OCI-LY1 (cell line): Measurements from ENCODE around the gene DMD.

Source experiments
- H2AFZ ChIP-seq: fragments of 200-600 bp; sonication (generic), shearing (Covaris generic); 2 replicates; pipeline ENCODE4 v1.6.0; 2014; ENCODE audit warnings: antibody characterized with exemption, mild to moderate bottlenecking, low read length
- H3F3A ChIP-seq: fragments of 200-600 bp; sonication (generic), shearing (Covaris generic); 2 replicates; pipeline ENCODE4 v1.6.0; 2014; ENCODE audit warnings: mild to moderate bottlenecking, antibody characterized with exemption, low read length, moderate library complexity; ENCODE audit not compliant: insufficient read depth
- H3K27ac ChIP-seq: fragments of 200-600 bp; sonication (generic); 2 replicates; pipeline ENCODE4 v1.5.1; 2014; ENCODE audit warnings: low read length, mixed run types, mild to moderate bottlenecking, low read depth; ENCODE audit not compliant: poor library complexity, severe bottlenecking
- H3K27me3 ChIP-seq: fragments of 200-600 bp; sonication (generic); 2 replicates; pipeline ENCODE4 v1.6.0; 2014; ENCODE audit warnings: antibody characterized with exemption, mild to moderate bottlenecking, low read length, moderate library complexity; ENCODE audit not compliant: insufficient read depth
- H3K36me3 ChIP-seq: fragments of 200-600 bp; sonication (generic); 2 replicates; pipeline ENCODE4 v1.6.1; 2014; ENCODE audit warnings: mild to moderate bottlenecking, antibody characterized with exemption, low read length, moderate library complexity, mixed read lengths; ENCODE audit not compliant: insufficient read depth
- H3K4me1 ChIP-seq: fragments of 200-600 bp; sonication (generic); 2 replicates; pipeline ENCODE4 v1.5.1; 2014; ENCODE audit warnings: mild to moderate bottlenecking, low read length, moderate library complexity; ENCODE audit not compliant: insufficient read depth, severe bottlenecking
- H3K4me2 ChIP-seq: fragments of 200-600 bp; sonication (generic), shearing (Covaris generic); 2 replicates; pipeline ENCODE4 v1.6.1; 2014; ENCODE audit warnings: low read length
- H3K4me3 ChIP-seq: fragments of 200-600 bp; sonication (generic); 2 replicates; pipeline ENCODE4 v1.5.1; 2014; ENCODE audit warnings: low read length, low read depth, mild to moderate bottlenecking, mixed read lengths; ENCODE audit not compliant: poor library complexity, severe bottlenecking
- H3K79me2 ChIP-seq: fragments of 200-600 bp; shearing (Covaris generic); 2 replicates; pipeline ENCODE4 v1.6.1; 2016; ENCODE audit warnings: mixed run types, low read length, mixed read lengths; ENCODE audit not compliant: insufficient read depth
- H3K9ac ChIP-seq: fragments of 200-600 bp; sonication (generic), shearing (Covaris generic); 2 replicates; pipeline ENCODE4 v1.6.1; 2014; ENCODE audit warnings: mild to moderate bottlenecking, low read length, mixed read lengths
- H3K9me2 ChIP-seq: fragments of 200-600 bp; sonication (generic), shearing (Covaris generic); 2 replicates; pipeline ENCODE4 v1.6.1; 2014; ENCODE audit warnings: low read depth, mild to moderate bottlenecking, low read length, mixed read lengths
- H3K9me3 ChIP-seq: fragments of 200-600 bp; shearing (Covaris generic); 2 replicates; pipeline ENCODE4 v1.6.1; 2014; ENCODE audit warnings: low read length, mixed read lengths
- H4K20me1 ChIP-seq: fragments of 200-600 bp; sonication (generic), shearing (Covaris generic); 2 replicates; pipeline ENCODE4 v1.6.0; 2016; ENCODE audit warnings: mild to moderate bottlenecking, low read length; ENCODE audit not compliant: insufficient read depth
- EZH2 ChIP-seq: fragments of 200-600 bp; sonication (generic), shearing (Covaris generic); IDR thresholded peaks from 2 replicates; pipeline ENCODE4 v1.8.0; 2017; ENCODE audit warnings: borderline replicate concordance, mixed run types, mild to moderate bottlenecking, antibody characterized with exemption, low read length, moderate library complexity, mixed read lengths
- TF ChIP-seq, protein P1 (sequence below): fragments of 200-600 bp; sonication (generic), shearing (Covaris generic); IDR thresholded peaks from 2 replicates; pipeline ENCODE4 v1.5.1; 2017; ENCODE audit warnings: mild to moderate bottlenecking, antibody characterized with exemption, low read length, moderate library complexity, mixed read lengths

Gene DMD

GRCh38 chrX:31679861-31680260, 1531.5 kb downstream of the DMD start:
- no peak overlapping the region for H3K27ac ChIP-seq
- H3K27me3 ChIP-seq, result no peaks in the 10 kb centered on the region
- no peak overlapping the region for H3K9ac ChIP-seq
- H3K79me2 ChIP-seq, result no peaks in the 10 kb centered on the region
- TF ChIP-seq EZH2, result no peak
- TF ChIP-seq, protein P1, sequence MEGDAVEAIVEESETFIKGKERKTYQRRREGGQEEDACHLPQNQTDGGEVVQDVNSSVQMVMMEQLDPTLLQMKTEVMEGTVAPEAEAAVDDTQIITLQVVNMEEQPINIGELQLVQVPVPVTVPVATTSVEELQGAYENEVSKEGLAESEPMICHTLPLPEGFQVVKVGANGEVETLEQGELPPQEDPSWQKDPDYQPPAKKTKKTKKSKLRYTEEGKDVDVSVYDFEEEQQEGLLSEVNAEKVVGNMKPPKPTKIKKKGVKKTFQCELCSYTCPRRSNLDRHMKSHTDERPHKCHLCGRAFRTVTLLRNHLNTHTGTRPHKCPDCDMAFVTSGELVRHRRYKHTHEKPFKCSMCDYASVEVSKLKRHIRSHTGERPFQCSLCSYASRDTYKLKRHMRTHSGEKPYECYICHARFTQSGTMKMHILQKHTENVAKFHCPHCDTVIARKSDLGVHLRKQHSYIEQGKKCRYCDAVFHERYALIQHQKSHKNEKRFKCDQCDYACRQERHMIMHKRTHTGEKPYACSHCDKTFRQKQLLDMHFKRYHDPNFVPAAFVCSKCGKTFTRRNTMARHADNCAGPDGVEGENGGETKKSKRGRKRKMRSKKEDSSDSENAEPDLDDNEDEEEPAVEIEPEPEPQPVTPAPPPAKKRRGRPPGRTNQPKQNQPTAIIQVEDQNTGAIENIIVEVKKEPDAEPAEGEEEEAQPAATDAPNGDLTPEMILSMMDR, result no peak
- H2AFZ ChIP-seq, result no peak overlapping the region
- H3K9me2 ChIP-seq, result no peaks in the 10 kb centered on the region
- H4K20me1 ChIP-seq, result no peaks in the 10 kb centered on the region
- H3K9me3 ChIP-seq, result no peaks in the 10 kb centered on the region
- H3F3A ChIP-seq, result no peaks in the 10 kb centered on the region
- no peak overlapping the region for H3K4me2 ChIP-seq
- no peaks in the 10 kb centered on the region for H3K36me3 ChIP-seq
- H3K4me3 ChIP-seq, result no peak overlapping the region
- no peaks in the 10 kb centered on the region for H3K4me1 ChIP-seq

GRCh38 chrX:31670245-31670644, 1541.1 kb downstream of the DMD start:
- Histone ChIP-seq H3K9ac (no peak overlapping the region), H3K27ac (no peak overlapping the region), H3K9me2 (no peaks in the 10 kb centered on the region), H2AFZ (no peak overlapping the region), H3K4me1 (no peaks in the 10 kb centered on the region), H3F3A (no peaks in the 10 kb centered on the region), H3K4me2 (no peak overlapping the region), H3K36me3 (no peaks in the 10 kb centered on the region), H4K20me1 (no peaks in the 10 kb centered on the region), H3K9me3 (no peaks in the 10 kb centered on the region), H3K27me3 (no peaks in the 10 kb centered on the region), H3K4me3 (no peak overlapping the region), H3K79me2 (no peaks in the 10 kb centered on the region)
- TF ChIP-seq, protein P1, result no peak
- no peak for TF ChIP-seq EZH2

DNA sequence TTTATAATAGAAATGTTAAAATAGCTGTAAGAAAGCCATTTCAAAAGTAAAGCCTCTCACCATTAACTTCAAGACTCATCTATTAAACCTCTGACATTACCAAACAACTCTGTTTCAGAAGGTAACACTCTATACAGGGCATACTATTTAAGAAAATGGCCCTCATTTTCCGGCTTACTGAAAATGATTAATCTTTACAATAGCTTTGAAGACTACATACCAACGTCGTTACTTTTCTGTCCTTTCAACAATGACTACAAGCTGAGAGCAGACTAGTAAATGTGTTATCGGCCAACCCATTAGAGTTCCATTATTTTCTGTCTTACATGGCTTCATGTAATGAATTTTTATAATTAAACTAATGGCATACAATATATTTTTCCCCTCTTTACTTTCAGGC, 1545.9 kb downstream of the DMD start:
- Histone ChIP-seq H2AFZ (no peak overlapping the region), H3K9me2 (no peaks in the 10 kb centered on the region), H3K4me1 (no peaks in the 10 kb centered on the region), H3K4me3 (no peak overlapping the region), H3K9ac (no peak overlapping the region), H4K20me1 (no peaks in the 10 kb centered on the region), H3K27me3 (no peaks in the 10 kb centered on the region), H3K36me3 (no peaks in the 10 kb centered on the region), H3K9me3 (no peaks in the 10 kb centered on the region), H3F3A (no peaks in the 10 kb centered on the region), H3K27ac (no peak overlapping the region), H3K4me2 (no peak overlapping the region), H3K79me2 (no peaks in the 10 kb centered on the region)
- TF ChIP-seq, protein P1, result no peak
- no peak for TF ChIP-seq EZH2
